ENCODE data around the gene LRRC3B. TPM values are rescaled to one million over a fixed set of nuclear protein-coding genes. Genes with fewer than 3 reads are reported as not detected.
A peak's percentile ranks its signal among the peaks of the same experiment; 100 is the strongest.

Gene LRRC3B
- total RNA-seq, 1 experiment from 2014 or later: not detected

DNA sequence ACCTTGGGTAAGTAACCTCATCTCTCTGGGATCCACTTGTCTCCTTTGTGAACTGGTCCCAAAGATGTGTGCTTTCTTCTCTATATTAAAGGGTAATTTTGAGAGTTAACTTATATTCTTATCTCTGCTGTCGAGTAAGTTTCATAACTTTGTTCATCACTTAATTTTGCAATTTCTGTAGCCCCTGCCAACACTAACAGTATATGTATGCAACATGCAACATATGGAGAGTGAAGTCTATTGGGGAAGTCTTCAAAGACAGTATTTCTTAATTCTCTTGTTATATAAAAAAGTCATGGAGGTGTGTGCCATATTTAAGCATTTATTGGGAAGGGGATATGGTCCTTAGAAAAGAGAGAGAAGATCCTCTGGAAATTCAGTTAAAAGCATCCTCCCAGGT is 85.9 kb downstream of the LRRC3B start:
- no peak for DNase-seq (ENCODE audit: low read depth)

DNA sequence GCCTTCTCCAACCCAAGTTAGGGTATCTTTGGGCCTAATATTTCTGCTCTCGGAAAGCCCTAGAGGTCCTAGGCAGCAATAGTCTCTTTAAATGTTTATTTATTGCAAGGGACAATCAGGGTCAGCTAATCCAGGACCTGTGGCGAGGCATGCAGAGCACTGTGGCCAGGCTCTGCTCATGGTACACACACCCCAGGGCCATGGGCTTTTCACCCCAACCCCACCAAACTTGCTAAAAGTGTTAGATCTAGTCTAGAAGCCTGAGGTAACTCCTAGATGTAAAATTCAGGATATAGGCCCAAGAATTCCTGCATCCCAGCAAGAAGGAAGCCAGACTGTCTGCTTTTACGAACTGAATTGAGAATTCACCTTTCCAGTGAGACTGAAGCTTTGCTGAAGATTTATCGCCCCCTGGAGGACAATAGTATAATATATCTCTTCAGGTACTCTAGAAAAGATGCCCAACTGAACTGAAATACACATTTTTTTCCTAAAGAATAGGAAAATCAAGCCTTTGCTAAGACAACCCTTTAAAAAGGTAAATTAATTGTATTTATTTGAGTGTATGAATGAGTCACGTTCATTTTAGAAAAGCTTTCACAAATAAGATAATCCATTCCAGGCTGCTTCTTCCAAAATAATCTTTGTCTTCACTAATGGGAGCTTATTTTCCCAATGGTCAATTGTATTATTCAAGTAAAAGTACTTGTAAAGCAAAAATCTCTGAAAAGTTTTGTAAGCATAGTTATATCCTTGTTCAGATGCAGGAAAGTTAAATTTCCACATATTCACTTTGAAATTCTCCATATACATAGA is 89.8 kb downstream of the LRRC3B start:
- DNase-seq (ENCODE audit: low read depth): peak; percentile 6

- no peak for DNase-seq (ENCODE audit: low read depth)
Measured at GRCh38 chr3:26713091-26713490, 90.5 kb downstream of the LRRC3B start.

GRCh38 chr3:26714485-26714884 is 91.9 kb downstream of the LRRC3B start:
- no peak for DNase-seq (ENCODE audit: low read depth)

GRCh38 chr3:26715431-26715830 is 92.9 kb downstream of the LRRC3B start:
- DNase-seq (ENCODE audit: low read depth): no peak

DNA sequence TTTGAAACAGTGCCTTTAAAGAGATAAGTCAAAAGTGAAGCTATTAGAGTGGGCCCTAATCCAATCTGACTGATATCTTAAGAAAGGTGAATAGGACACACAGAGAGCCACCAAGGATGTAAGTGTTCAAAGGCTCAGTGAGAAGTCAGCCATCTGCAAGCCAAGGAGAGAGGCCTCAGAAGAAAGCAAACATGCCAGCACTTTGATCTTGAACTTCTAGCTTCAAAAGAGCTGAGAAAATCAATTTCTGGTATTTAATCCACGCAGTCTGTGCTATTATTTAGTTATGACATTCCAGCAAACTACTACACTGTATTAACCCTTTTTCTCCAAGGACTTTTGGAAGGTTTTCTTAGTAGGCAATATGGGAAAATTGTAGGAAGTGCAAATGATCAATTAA is 95.7 kb downstream of the LRRC3B start:
- DNase-seq (ENCODE audit: low read depth): no peak

DNA sequence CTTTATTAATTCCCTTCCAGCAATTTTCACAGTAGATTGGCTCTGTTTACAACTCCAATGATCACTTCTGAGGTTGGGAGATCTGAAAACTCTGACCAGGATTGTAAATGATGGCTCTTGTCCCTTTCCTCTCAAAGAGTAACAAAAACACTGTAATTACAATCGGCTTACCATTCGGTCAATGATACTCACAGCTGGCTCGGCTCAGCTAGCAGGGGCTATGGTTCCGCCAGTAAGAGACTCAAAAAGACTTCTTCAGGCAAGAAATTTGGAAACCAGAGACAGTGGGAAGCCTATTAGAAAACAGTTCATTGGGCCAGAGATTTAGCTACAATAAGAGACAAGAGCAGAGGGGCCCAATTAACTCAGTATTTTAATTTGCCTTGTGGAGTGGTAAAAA is 96.6 kb downstream of the LRRC3B start:
- no peak for DNase-seq (ENCODE audit: low read depth)

DNA sequence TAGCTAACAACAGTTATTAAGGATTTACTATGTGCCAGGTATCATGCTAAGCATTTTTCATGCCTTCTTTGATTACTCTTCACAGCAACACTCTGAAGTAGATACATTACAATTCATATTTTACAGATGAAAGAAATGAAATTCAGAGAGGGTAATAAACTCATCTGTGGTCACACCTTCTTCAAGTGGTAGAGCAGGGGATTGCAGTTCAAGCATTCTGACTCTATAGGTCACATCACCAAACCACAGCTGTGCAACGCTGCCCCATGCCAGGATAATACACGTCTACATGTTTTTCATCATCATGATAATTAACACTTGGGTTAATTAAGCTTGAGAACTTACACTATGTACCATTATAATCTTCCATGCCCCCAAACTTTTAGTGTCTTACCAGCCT is 98.5 kb downstream of the LRRC3B start:
- no peak for DNase-seq (ENCODE audit: low read depth)

- DNase-seq (ENCODE audit: low read depth): no peak
Measured at GRCh38 chr3:26731843-26732242, 109.3 kb downstream of the LRRC3B start.

DNA sequence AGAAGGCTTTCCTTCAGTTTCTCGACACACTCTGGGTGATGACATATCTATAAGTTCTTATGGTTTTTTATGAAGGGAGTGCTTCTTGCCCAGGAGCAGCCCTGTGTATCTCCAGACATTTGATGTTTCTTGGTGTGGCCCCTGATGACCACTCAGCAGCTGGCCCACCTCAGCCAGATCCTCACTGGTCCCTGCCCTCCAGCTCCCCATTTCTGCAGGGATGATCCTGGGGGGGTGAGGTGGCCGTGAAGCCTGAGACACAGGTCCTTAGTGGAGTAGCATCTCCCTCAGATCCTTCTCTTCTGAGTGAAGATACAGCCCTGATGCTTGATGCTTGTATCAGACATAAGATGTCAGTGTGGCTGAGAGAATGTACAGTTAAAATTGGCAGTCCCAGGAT is 127.7 kb downstream of the LRRC3B start:
- no peak for DNase-seq (ENCODE audit: low read depth)

GRCh38 chr3:26752466-26752865 is 129.9 kb downstream of the LRRC3B start:
- DNase-seq (ENCODE audit: low read depth): no peak

DNA sequence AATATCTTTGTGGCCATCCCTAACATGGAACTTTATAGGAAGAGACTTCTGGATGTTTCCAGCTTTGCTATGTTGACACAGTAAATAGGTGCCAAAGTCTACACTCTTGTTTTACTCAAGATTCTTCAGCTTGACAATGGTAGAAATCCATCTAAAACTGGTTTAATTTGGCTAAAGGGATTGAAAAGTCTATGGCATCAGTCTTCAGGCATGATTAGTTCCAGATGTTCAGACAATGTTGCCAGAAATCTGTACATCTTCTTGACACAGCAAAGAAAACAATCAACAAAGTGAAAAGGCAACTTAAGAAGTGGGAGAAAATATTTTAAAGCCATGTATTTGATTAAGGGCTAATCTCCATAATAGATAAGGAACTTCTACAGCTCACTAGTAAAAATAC is 130.5 kb downstream of the LRRC3B start:
- no peak for DNase-seq (ENCODE audit: low read depth)

- no peak for DNase-seq (ENCODE audit: low read depth)
Measured at GRCh38 chr3:26757978-26758377, 135.4 kb downstream of the LRRC3B start.
